ENCODE data around the gene P2RY8. TPM values are rescaled to one million over a fixed set of nuclear protein-coding genes. Genes with fewer than 3 reads are reported as not detected.

P2RY8 gene, protein sequence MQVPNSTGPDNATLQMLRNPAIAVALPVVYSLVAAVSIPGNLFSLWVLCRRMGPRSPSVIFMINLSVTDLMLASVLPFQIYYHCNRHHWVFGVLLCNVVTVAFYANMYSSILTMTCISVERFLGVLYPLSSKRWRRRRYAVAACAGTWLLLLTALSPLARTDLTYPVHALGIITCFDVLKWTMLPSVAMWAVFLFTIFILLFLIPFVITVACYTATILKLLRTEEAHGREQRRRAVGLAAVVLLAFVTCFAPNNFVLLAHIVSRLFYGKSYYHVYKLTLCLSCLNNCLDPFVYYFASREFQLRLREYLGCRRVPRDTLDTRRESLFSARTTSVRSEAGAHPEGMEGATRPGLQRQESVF
- not detected in 2 replicates for total RNA-seq

DNA sequence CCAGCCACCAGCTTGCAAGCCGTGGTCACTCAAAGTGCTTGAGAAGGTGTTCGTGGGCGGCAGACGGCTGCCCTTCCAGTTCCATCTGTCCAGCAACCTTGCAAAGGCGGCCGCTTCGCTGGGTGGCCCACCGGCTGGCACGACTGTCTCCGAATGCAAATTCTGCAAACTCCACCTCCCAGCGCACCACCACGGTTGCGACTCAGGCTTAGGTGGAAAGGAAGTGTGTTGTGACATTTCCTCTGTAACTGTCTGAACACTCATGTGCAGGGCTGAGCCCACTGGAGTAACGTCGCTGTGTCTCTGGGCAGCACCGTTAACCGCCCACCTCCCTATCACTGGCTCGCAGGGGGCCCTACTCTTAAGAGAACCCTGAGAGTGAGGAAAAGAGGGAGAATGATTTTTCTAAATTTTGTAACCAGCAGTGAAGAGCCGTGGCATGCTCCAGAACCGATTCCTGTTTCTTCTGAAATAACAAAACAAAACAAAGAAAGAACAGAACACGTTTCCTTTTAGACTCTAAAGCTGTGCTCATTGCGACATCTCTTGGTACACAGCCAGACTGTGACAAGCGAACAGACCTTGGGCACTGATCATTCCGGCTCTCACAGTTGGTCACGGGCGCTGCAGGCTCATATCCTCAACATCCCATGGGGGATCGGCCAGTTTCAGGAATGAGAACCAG is at the start of gene P2RY8:
P2RY8 (minus strand) TSS at position 155 of the 685 bp plus-strand sequence. CDS start 70,627 bp downstream, outside the sequence.

DNA sequence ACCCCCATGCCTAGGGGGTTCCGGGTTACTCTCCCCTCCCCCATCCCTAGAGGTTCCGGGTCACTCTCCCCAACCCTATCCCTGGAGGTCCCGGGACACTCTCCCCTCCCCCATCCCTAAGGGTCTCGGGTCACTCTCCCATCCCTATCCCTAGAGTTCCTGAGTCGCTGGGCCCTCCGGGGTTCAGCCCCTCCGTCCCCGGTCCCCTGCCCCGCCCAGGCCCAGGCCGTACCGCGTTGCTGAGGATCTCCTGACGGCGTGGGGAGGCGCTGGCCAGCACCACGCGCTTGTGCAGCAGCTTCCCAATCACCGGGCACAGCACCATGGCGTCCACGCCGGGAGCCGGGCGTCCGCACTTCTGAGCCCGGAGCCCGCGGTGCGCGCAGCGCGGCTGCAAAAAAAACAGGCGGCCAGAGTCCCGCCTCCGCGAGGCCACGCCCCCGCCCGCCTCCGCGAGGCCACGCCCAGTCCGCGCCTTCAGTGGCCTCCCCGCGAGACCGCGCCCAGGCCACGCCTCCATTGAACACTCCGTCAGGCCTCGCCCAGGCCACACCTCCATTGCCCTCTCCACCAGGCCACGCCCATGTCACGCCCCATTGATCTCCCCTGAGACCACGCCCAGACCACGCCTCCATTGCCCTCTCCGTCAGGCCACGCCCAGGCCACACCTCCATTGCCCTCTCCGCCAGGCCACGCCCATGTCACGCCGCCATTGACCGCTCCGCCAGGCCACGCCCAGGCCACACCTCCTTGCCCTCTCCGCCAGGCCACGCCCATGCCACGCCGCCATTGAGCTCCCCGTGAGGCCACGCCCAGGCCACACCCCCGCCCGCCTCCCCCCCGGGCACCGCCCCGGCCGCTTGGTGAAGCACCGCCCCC is 84.2 kb downstream of the P2RY8 start, which contains the start of gene ASMTL:
ASMTL (minus strand) TSS at position 394 of the 879 bp plus-strand sequence; CDS start at position 325, 69 bp downstream.

Other genes starting within 250 kb of the P2RY8 start
- gene IL3RA, start 200.4 kb downstream of the P2RY8 start, total RNA-seq, result 0.13 TPM in 1 of 2 replicates, not detected in the other
- gene SLC25A6, start 145.1 kb downstream of the P2RY8 start, total RNA-seq, result 377 and 634 TPM in 2 replicates
- 32.1 and 36.4 TPM in 2 replicates for gene ASMTL, start 84.3 kb downstream of the P2RY8 start, total RNA-seq
- 18.2 and 33.0 TPM in 2 replicates for gene AKAP17A, start 54.4 kb upstream of the P2RY8 start, total RNA-seq
- gene ASMT, start 77.9 kb upstream of the P2RY8 start, total RNA-seq, result not detected in 2 replicates

Data from epithelial cell of alveolus of lung (primary cell).